Activated T-helper 1 cell treated with anti-CD3 and anti-CD28 coated beads, Interleukin-2, amount 50 U/mL, for 16 hours (primary cell): Measurements from ENCODE around the gene MPV17L2.
A peak's percentile ranks its signal among the peaks of the same experiment; 100 is the strongest.
"Not testable (repeated sequence)": the region's sequence is repeated elsewhere in the genome, so short reads cannot be mapped to it uniquely, and the experiment has no call there.

ENCODE experiments used
- DNase-seq, 2 donors: peaks; one replicate each; pipeline ENCODE4 v3.0.0-alpha.2; 2020; ENCODE audit warnings: low read depth in 1 of 2, low spot score in 1 of 2

MPV17L2 gene

DNA sequence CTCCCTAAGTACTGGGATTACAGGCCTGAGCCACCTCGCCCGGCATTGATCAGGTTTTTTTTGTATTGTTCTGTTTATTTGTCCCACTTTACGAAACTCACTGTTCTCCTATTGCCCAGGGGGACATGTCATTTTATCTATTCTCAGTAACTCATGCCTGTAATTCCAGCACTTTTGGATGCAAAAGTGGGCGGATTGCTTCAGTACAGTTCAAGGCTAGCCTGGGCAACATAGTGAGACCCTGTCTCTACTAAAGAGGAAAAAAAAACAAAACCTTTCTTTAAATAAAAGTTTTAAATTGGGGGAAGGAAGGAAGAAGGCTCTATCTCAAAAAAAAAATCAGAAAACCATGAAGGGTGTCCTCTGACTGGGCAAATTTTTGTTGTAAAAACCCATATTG, 2.7 kb upstream of the MPV17L2 start:
- no peak for DNase-seq

DNA sequence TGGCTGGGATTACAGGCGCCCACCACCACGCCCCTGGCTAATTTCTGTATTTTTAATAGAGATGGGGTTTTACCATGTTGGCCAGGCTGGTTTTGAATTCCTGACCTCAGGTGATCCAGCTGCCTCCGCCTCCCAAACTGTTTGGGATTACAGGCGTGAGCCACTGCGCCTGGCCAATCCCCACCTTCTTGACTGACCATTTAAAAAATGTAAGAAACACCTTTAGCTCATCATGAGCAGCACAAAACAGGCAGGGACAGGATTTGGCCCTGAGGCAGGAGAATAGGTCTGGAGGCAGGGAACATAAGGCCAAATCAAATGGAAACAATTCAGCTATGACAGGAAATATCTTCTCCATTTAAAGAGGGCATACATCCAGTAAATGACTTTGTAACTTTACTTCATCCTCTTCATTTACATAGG, 1.4 kb upstream of the MPV17L2 start:
- no peak for DNase-seq

DNA sequence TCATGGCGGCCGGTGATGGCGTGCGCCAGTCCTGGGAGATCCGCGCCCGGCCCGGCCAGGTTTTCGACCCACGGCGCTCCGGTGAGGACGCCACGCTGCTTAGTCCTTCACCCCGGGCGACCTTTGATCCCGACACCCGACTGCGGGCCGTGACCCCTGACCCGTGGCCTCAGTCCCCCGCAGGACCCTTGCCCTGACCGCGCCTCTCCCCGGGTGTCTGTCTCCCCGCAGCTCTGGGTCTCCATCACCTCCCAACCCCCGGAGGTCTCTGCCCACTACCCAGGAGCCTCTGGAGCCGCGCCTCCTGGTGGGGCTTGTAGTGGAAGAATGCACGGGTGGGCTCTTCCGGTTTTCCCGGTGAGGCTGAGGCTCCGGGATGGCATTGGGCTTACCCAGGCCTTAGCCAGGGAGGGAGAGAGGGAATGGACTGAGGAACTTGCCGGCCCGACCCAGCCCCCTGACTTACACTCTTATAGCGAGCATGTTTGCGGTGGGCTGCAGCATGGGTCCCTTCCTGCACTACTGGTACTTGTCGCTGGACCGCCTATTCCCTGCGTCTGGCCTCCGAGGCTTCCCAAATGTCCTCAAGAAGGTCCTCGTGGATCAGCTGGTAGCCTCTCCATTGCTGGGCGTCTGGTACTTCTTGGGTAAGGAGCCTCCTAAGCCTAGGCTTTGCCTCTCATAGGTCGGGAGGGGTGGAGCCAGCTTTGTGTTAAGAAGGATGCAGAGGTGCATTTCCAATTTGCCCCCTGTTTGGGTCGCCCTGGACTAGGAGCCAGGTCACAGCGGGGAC, 566 bp downstream of the MPV17L2 start:
- DNase-seq: no peak

DNA sequence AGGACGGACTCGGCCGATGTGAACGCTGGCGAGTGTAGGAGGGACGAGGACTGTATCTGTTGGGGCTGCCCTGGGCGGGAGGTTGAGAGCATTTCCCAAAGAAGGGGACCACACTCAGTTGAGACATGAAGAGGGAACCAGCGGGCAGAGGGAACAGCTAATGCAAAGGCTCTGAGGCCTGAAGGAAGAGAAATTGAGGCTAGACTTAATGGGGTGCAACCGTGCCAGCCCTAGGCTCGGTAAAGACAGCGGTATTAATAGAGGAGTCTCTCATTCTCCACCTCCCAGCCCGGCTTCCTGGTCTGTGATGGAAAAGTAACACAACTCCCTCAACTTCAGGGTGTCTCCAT, 1.1 kb downstream of the MPV17L2 start:
- DNase-seq: no peak

DNA sequence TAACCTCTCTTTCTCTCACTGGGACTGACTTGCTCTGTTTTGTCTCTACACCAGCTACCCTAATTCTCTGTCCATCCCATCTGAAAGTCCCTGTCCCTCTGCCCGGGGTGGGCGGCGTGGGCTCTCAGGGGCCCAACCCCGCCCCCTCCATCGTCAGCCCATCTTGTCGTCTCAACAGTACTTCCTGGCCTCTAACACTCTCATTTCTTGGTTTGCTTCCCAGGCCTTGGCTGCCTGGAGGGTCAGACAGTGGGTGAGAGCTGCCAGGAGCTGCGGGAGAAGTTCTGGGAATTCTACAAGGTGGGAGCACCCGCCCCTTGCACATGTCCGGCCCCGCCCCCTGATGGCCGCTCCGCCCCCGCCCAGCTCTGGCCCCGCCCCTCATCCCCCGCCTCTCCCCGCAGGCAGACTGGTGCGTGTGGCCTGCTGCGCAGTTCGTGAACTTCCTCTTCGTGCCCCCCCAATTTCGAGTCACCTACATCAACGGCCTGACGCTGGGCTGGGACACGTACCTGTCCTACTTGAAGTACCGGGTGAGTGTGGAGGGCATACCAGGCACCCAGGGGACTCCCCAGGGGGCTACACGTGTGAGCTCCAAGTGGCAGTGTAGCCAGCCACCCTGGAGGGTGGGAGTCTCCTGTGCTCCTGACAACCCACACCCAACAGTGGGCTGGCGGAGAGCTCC, 1.7 kb downstream of the MPV17L2 start:
- no peak for DNase-seq

DNA sequence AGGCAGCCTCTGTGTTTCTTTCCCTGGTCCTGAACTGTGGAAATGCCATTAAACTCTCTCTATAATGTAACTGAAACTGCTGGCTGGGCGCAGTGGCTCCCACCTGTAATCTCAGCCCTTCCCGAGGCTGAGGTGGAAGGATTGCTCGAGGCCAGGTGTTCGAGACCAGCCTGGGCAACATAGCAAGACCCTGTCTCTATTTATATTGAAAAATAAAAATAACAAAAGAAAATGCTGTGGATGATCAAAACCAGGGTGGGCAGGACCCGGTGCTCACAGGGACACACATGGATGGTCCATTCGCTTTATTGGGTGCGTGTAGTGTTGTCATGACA, 3.5 kb downstream of the MPV17L2 start:
- DNase-seq: no peak

DNA sequence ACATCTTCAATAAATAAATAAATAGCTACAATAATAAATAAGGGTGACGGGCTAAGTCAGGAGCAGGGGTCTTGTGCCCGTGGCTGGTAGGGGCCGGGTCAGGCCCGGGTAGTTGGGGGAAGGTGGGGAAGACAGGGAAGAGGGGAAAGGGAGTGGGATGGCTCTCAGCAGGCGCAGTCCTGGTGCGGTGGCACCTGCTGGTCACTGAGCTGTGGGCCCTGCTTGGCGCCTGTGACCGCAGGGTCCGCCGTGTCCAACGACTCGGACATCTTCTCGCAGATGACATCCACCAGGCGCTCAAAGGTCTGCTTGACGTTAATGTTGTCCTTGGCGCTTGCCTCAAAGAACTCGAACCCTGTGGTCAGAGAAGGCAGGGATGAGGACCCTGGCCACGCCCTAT, 4.3 kb downstream of the MPV17L2 start:
- DNase-seq: no peak

DNA sequence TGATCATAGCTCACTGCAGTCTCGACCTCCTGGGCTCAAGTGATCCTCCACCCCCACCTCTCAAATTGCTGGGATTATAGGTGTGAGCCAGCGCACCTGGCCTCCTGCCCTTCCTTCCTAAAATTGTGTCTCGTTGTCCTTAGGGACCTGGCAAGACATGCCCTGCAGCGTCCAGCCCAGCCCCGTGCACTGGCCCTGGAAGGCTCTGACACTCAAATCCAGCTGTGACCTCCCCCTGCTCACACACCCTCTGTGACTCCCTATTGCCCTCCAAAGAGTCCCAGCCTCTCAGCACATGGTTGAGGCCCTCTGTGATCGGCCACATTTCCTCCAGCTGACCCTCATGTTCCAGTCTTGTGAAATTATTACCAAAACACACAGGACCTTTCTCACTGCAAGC, 4.9 kb downstream of the MPV17L2 start:
- DNase-seq: no peak

DNA sequence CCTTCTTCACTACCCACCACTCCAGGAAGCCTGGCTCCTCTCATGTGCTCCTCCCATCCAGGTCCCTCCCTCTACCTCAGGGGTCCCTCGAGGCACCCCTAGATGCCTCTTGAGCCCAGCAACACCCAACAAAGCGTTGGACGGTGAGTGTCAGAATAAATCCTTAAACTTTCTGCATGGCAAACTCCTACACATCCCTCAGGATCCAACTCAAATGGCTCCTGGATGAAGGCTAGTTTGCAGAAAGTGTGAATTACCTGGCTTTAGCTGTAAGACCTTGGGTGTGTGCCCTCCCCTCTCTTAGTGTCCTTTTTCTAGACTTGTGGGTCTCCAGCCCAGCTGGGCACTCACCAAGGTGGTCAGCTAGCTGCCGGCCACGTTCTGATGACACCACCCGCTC, 5.4 kb downstream of the MPV17L2 start:
- DNase-seq: no peak

DNA sequence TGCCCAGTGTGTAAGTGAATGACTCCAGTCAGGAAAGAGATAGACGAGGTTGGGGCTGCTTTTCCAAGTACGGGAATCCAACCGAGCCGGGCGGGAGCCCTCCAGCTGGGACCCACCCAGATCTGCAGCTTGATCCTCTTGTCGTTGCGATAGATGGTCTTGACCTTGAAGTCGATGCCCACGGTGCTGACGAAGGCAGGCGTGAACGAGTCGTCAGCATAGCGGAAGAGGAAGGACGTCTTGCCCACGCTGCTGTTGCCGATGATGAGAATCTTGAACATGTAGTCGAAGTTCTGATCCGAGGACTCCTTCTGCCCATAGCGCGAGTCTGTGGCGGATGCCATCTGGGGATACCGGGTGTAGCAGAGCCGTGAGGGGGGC, 9.4 kb downstream of the MPV17L2 start:
- DNase-seq: no peak

DNA sequence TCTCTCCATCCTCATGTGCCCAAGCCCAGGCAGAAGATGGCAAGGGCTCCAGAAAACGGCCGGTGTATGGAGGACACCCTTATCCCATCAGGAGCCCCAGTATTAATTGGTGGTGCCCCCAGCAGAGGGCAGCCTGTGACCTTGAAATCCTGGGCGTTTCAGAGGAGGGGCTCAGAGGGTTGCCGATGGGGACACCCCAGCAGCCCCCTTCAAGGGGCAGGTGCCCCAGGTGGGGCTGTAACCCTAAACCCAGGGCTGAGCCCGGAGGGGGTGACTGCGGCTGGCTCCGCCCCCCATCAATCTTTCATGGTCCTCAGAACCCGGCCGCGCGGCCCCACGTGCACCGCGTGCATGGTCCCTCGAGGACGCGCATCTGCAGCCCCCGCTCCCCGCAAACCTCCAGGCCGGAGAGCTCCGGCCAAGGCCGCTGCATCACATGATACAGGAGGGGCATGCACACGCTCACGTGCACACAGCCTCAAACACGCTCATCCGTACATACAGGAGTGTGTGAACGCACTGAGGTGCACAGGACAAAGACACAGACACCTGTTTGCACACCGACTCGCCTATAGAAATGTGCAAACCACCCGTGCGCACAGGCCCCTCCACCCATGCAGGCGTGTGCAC, 9.9 kb downstream of the MPV17L2 start:
- no peak for DNase-seq

DNA sequence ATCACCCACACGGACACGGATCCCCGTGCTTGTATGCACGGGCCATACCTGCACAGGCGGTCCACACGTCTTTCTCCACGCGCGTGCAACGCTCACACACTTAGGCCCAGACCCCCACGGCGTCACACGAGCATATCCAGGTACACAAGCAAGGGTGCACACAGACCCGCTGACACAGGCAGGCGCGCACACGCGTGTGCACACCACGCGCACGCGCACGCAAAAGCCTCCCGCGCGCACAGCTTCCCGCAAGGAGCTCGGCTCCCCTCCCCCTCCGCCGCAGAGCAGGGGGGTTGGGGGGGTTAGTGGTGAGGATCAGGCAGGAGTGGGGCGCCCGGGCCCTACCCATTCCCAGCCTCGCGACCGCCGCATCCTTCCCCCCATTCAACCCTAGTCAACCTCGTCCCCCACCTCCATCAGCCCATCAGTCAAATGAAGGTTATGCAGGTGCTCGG, 10.4 kb downstream of the MPV17L2 start:
- DNase-seq: peak in 1 of 2 donors; percentile 32

DNA sequence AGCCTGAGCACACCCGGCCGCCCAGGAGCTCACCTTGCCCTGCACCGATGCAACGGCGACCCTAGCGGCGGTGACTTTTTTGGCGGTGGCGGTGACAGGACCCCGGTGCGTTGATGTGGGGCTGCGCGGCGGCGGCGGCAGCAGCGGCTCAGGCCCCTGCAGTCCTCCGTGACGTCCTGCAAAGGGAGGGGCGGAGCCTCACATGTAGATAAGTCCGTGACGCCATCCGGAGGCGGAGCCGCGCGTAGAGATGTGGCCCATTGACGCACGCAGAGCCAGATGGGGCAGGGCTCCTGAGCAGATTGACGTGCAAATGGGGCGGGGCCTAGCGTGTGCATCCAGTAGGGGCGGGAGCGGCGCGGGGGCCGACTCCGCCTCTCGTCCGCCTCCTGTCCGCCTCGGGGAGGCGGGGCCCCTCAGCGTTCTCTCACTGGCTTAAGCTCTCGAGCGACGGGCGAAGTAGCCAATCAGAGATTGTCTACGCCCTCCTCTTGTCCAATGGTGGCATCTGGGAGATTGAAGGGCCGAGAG, 10.9 kb downstream of the MPV17L2 start, which contains the start of gene RAB3A:
TSS of gene RAB3A (minus strand) at position 180 of the 531 bp plus-strand sequence. CDS start 1,302 bp downstream, outside the sequence.
- peak; percentile 99 for DNase-seq

DNA sequence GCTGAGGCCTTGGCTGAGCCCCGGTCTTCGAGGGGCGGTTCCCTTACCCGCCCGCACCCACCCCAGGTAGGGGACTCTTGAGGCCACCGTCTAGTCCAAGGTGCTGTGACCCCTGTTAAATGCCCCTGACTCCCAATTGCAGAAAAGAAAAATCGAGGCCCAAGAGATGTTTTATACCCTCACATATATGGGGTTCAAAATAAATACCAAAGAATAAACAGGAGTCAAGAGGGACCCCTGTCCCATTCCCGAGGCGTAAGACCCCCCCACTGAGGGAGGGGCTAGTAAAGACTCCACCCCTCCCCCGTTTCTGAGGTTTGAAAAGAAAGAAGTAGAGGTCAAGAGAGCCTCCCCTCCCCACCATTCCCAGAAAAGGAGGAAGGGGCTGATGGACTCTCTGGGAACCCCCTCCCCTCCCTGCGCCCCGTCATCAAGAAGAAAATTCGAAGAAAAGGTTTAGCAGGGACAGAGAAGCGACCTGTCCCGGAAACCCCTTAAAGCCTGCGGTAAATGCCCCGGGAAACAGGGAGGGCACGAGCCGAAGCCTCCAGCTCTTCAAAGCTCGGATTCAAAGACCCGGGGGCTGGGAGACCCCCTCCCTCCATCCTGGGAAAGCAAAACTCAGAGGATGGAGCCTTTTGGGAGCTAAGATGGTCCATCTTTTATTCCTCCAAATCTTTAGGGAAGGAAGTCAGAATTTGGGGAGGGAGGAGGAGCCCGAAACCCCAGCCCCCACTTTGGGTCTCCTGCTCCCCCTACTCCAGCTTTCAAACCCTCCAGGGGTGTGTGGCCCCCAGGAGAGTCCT, 11.6 kb downstream of the MPV17L2 start:
- DNase-seq: no peak

DNA sequence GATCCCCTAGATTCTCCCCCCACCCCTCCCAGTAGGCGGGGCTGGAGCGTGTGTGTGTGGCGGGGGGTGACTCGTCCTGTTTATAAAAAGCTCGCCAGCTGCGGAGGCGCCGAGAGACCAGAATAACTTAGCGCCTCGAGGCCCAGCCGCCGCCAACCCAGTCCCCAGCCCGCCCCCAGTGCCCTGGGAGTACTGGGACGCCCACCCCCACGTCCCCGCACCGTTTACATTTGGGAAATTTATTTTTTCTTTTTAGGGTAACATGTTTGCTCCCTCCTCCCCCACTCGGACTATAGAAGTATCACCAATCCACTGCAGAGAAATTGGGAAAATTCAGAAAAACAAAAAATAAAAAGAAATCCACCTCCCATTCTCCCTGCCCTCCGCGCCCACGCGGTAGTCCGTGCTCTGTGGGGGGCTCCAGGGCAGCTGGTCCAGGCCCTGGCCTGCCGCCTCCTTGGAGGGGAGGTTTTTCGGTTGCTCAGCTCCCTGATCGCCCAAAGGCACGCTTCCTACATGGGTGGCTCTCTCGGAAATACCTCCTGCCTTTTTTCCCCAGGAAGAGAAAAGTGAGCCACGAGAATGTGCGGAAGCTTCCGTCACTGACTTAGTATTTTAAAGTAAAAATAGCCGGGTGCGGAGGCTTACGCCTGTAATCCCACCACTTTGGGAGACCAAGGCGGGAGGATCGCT, 12.3 kb downstream of the MPV17L2 start:
- peak in 1 of 2 donors; percentile 32 for DNase-seq

DNA sequence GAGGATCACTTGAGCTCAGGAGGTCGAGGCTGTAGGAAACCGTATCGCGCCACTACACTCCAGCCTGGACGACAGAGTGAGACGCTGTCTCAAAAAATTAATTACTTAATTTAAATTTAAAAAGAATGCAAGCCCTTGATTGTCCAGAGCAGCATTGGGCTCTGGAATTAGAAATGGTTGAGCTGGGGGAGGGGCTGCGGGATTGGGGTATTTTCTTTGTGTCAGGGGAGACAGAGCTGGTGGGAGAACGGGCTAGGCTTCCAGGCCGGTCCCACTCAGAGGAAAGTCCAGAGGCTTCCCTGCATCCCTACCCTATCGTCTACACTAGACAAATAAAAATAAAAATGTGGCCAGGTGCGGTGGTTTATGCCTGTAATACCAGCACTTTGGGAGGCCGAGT, 13.0 kb downstream of the MPV17L2 start:
- no peak for DNase-seq

DNA sequence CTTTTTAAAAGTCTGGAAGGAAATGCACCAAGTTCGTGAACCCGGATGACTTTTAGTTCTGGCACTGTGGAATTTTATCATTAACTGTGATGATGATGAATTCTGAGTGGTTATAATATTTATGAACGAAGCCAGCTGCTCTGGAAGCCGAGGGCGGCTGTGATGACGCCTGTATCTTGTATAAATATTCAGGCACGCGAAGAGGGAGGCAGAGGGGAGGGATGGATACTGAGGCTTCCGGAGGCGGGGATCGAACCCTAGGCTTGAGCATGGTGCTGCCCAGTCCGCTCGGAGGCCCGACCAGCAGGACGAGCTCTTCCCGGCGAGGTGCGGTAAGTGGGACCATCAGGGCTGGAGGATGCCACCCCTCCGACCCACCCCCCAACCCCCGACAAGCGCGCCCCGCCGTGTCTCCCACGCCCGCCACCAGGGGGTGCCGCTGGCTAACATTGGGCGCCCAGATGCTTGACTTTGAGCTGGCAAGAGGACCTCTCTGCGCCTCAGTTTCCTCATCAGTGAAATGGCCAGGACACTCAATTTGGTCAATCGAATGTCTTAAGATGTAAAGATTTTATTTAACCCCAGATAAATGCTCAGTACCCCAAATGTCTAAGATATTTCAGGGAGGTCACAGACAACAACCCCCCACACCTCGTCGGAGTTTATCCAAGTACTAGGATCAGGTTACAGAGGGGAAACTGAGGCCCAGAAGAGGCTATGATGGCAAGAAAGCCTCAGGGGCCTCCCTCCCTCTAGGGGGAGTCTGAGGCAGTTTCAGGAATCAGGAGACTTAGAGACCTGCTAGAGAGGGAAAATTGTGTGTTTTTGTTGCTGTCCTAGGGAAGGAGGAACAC, 15.3 kb downstream of the MPV17L2 start:
- DNase-seq: peak in 1 of 2 donors; percentile 29

DNA sequence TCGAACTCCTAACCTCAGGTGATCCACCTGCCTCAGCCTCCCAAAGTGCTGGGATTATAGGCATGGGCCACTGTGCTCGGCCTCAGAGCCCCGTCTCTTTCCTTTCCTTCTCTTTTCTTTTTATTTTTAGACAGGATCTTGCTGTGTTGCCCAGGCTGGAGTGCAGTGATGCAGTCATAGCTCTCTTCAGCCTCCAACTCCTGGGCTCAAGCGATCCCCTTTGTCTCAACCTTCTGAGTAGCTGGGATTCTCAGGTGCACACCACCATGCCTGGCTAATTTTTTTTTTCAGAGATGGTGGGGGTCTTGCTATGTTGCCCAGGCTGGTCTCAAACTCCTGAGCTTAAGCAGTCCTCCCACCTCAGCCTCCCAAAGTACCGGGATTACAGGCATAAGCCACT, 16.9 kb downstream of the MPV17L2 start:
- not testable (repeated sequence) for DNase-seq

DNA sequence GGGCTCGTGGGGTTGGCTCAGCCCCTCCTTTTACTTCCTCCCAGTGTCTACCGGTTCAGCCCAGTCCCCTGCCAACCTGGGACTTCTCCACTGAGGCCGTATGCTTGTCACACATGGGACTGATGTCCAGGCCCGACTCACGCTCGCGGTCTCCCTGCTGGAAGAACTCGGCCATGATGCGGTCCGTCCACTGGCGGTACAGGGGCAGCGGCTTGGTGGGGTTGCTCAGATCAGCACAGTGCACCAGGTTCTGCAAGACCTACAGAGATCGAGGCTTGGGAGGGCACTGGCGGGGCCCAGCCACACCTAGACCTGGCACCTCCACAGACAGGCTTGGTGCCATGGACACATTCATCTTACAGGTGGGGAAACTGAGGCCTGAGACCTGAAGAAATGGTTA, 18.7 kb downstream of the MPV17L2 start:
- no peak for DNase-seq
